Upper lobe of right lung (tissue), 1 donor: ENCODE results near the gene RANBP10. TPM values are rescaled to one million over a fixed set of nuclear protein-coding genes. Genes with fewer than 3 reads are reported as not detected.

Source experiments
- ATAC-seq: fragments of 200-7000 bp; cut with Tn5 transposase; one replicate; pipeline ENCODE4 v1.9.1; 2020; ENCODE audit warnings: mild to moderate bottlenecking, moderate library complexity
- DNase-seq: peaks from one replicate; pipeline ENCODE4 v3.0.0-alpha.2; 2020
- H3K27ac ChIP-seq: fragments of 200-600 bp; one replicate; pipeline ENCODE4 v1.8.0; 2022
- H3K27me3 ChIP-seq: fragments of 200-600 bp; one replicate; pipeline ENCODE4 v1.8.0; 2022; ENCODE audit warnings: mild to moderate bottlenecking
- H3K36me3 ChIP-seq: fragments of 200-600 bp; one replicate; pipeline ENCODE4 v1.8.0; 2022
- H3K4me1 ChIP-seq: fragments of 200-600 bp; one replicate; pipeline ENCODE4 v1.8.0; 2022
- H3K4me3 ChIP-seq: fragments of 200-600 bp; one replicate; pipeline ENCODE4 v1.8.0; 2022; ENCODE audit warnings: mild to moderate bottlenecking
- H3K9me3 ChIP-seq: fragments of 200-600 bp; one replicate; pipeline ENCODE4 v1.8.0; 2022
- CTCF ChIP-seq: fragments of 200-600 bp; IDR thresholded peaks from one replicate; pipeline ENCODE4 v1.8.0; 2022; ENCODE audit warnings: antibody characterized with exemption
- intact Hi-C: fragments of 100-400 bp; cut with DNase I; formaldehyde crosslinking; loops from one replicate; pipeline ENCODE4 v1.11.0; 2022
- total RNA-seq: library from RNA; stranded (reverse); fragmentation: NEBNext Ultra II Directional; extraction: Animal tissue kit (Norgen Biotek cat#: 25700); gene quantifications from one replicate; pipeline ENCODE4 v1.2.1, GENCODE V29; 2021
- donor health status: DM: no; HTN: yes; CAD: no; lungs with severe emphysema.

RANBP10 gene
- total RNA-seq, 1 donor from 2014 or later, result 19.2 TPM

DNA sequence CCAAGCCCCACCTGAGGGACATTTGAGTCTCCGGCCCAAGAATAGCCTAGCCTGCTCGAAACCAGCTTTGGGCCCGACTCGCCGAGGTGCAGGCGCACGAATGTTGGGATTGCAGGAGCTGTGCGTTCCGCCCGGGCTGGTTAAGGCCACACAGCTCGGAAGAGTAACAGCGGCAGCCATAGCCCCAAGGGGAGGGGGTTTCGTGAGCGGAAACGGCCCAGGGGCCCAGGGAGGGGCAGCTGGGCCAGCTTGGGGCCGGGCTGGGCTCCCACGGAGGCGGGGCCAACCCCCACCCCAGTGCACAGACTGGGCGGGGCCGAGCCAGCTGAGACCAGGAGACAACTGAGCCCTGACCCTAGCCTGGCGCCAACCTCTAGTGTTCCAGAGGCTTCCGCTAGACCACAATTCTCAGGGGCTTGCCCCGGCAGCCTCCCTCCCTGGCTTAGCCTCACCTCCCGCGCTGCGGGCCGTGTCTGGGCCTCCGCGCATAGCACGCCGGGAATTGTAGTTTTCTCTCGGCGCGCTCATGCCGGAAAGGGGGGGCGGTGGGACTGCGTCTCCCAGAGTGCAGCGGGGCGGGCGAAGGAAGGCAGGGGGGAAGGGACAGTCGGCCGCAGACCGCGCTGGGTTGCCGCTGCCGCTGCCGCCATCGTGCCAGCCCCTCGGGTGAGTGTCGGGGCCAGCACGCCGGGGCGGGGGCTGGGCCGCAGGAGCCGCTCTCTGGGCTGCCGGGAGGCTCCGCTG is 40.1 kb upstream of the RANBP10 start, which contains the start of gene NUTF2:
Gene NUTF2 (plus strand): TSS at position 614 of the 744 bp plus-strand sequence. CDS start 18,198 bp downstream, outside the sequence.
- peak within 1 kb of the TSS; percentile 100 for H3K4me3 ChIP-seq
- H3K36me3 ChIP-seq, result no peaks in the 10 kb centered on the region
- intact Hi-C loops, result no loop called here
- DNase-seq (peak; percentile 98), ATAC-seq (peak; percentile 89)
- H3K27ac ChIP-seq, result peak within 1 kb of the TSS; percentile 88
- H3K27me3 ChIP-seq, result no peaks in the 10 kb centered on the region
- no peak for TF ChIP-seq CTCF
- no peaks in the 10 kb centered on the region for H3K9me3 ChIP-seq
- peaks cover 45% of the 10 kb centered on the region for H3K4me1 ChIP-seq

- H3K27ac ChIP-seq, result peak overlapping the region; percentile 88
- intact Hi-C loops, result no loop called here
Observed at GRCh38 chr16:67846063-67846319, 39.6 kb upstream of the RANBP10 start.

GRCh38 chr16:67845291-67846062 is 39.1 kb upstream of the RANBP10 start:
- peak overlapping the region; percentile 100 for H3K4me3 ChIP-seq

More at GRCh38 chr16:67846063-67846319, 39.6 kb upstream of the RANBP10 start:
- ATAC-seq (no peak), DNase-seq (no peak)
- Histone ChIP-seq H3K4me3 (peak overlapping the region; percentile 100), H3K27me3 (no peaks in the 10 kb centered on the region), H3K4me1 (peaks cover 45% of the 10 kb centered on the region), H3K36me3 (no peaks in the 10 kb centered on the region), H3K9me3 (no peaks in the 10 kb centered on the region)
- TF ChIP-seq CTCF, result no peak

GRCh38 chr16:67844497-67844896 is 38.1 kb upstream of the RANBP10 start:
- H3K4me1 ChIP-seq, result peaks cover 45% of the 10 kb centered on the region
- H3K4me3 ChIP-seq, result peak overlapping the region; percentile 12
- intact Hi-C loops, result no loop called here
- no peak for TF ChIP-seq CTCF
- H3K36me3 ChIP-seq, result no peaks in the 10 kb centered on the region
- H3K27me3 ChIP-seq, result no peaks in the 10 kb centered on the region
- ATAC-seq (no peak), DNase-seq (no peak)
- no peak overlapping the region for H3K27ac ChIP-seq
- H3K9me3 ChIP-seq, result no peaks in the 10 kb centered on the region

More at GRCh38 chr16:67845291-67846062, 39.1 kb upstream of the RANBP10 start:
- Histone ChIP-seq H3K27me3 (no peaks in the 10 kb centered on the region), H3K9me3 (no peaks in the 10 kb centered on the region), H3K27ac (peak overlapping the region; percentile 88), H3K4me1 (peaks cover 45% of the 10 kb centered on the region), H3K36me3 (no peaks in the 10 kb centered on the region)
- DNase-seq (no peak), ATAC-seq (no peak)
- intact Hi-C loops, result no loop called here
- no peak for TF ChIP-seq CTCF

DNA sequence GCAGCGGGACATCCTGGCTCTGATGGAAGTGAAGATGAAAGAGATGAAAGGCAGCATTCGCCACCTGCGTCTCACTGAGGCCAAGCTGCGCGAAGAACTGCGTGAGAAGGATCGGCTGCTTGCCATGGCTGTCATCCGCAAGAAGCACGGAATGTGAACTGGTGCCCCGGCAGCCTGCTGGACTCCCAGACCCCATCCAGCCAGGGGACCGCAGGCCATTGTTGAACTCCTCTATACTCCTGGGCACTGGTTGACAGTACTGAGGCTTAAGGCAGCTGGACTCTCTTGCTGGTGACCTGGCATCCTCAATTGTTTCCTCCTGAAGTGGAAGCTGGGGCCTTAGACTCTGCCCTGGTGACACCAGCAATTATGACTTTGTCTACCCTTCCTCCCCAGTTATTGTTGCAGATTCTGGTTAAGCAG is 37.0 kb upstream of the RANBP10 start:
- peak overlapping the region; percentile 99 for H3K27ac ChIP-seq
- ATAC-seq (no peak), DNase-seq (no peak)
- H3K4me1 ChIP-seq, result peaks cover 40% of the 10 kb centered on the region
- intact Hi-C loops, result no loop called here
- no peaks in the 10 kb centered on the region for H3K36me3 ChIP-seq
- no peak for TF ChIP-seq CTCF
- peak overlapping the region; percentile 89 for H3K4me3 ChIP-seq
- H3K27me3 ChIP-seq, result no peaks in the 10 kb centered on the region
- no peaks in the 10 kb centered on the region for H3K9me3 ChIP-seq
